A549 (cell line): ENCODE results near the gene EPB41L2. TPM values are rescaled to one million over a fixed set of nuclear protein-coding genes. Genes with fewer than 3 reads are reported as not detected.
A peak's percentile ranks its signal among the peaks of the same experiment; 100 is the strongest.

Experiments used
- ATAC-seq, 2 experiments: fragments of 200-7000 bp in 1 of 2; fragments of >200 bp in 1 of 2; cut with Nextera tagmentation in 1 of 2; cut with Tn5 transposase in 1 of 2; 3 replicates each; pipeline versions ENCODE4 v1.8.0 to v1.9.1; 2018 to 2020; ENCODE audit warnings: mild to moderate bottlenecking in 1 of 2, moderate library complexity in 1 of 2
- CTCF ChIA-PET: fragments of 300-600 bp; sonication (Branson Sonifier 250); formaldehyde crosslinking; extraction: SDS; loops from one replicate; lab custom pipeline; 2021; ENCODE audit warnings: antibody characterized with exemption, inconsistent platforms; lab: Yijun Ruan, JAX
- POLR2A ChIA-PET: fragments of 350-600 bp; formaldehyde crosslinking; extraction: SDS; loops from one replicate; lab custom pipeline; 2021; ENCODE audit warnings: antibody characterized with exemption, inconsistent platforms; lab: Yijun Ruan, JAX
- DNase-seq, 2 experiments: peaks; one replicate each; pipeline versions ENCODE4 v3.0.0 to v3.0.0-alpha.2; 2011 to 2016; ENCODE audit warnings: low read depth in 1 of 2, low spot score in 1 of 2
- FAIRE-seq: peaks from 2 replicates; lab custom pipeline; 2011; peaks lifted over from hg19 to GRCh38; lab: Jason Lieb, UNC
- H3K27ac ChIP-seq, 2 experiments: fragments of >200 bp; sonication (Bioruptor Twin); formaldehyde crosslinking; 3 replicates each; pipeline ENCODE4 v1.5.1; 2016 to 2017
- H3K4me1 ChIP-seq: fragments of >200 bp; sonication (Bioruptor Twin); formaldehyde crosslinking; 3 replicates; pipeline ENCODE4 v1.6.1; 2016
- H3K4me2 ChIP-seq: fragments of >200 bp; sonication (Bioruptor Twin); formaldehyde crosslinking; 3 replicates; pipeline ENCODE4 v1.6.1; 2016
- H3K4me3 ChIP-seq: fragments of >200 bp; sonication (Bioruptor Twin); formaldehyde crosslinking; 3 replicates; pipeline ENCODE4 v1.5.1; 2016
- H3K9me3 ChIP-seq: fragments of >200 bp; sonication (Bioruptor Twin); formaldehyde crosslinking; 3 replicates; pipeline ENCODE4 v1.6.1; 2016
- BCL3 ChIP-seq: fragments of >200 bp; sonication (Bioruptor Twin); formaldehyde crosslinking; IDR thresholded peaks from 3 replicates; pipeline ENCODE4 v1.6.1; 2016
- CEBPB ChIP-seq, 2 experiments: fragments of >200 bp in 1 of 2; sonication (Bioruptor Twin) in 1 of 2; formaldehyde crosslinking in 1 of 2; IDR thresholded peaks; 2 replicates each; pipeline ENCODE4 v1.6.1; 2012 to 2016
- E2F6 ChIP-seq: IDR thresholded peaks from 2 replicates; pipeline ENCODE4 v1.6.1; 2012; ENCODE audit warnings: low read depth, borderline replicate concordance
- HMGXB4 ChIP-seq: fragments of 250-450 bp; sonication (Bioruptor Pico); IDR thresholded peaks from 2 replicates; pipeline ENCODE4 v1.5.0; 2021; ENCODE audit warnings: mild to moderate bottlenecking, moderate library complexity, borderline replicate concordance
- POLR2AphosphoS2 ChIP-seq: conservative IDR thresholded peaks from 2 replicates; pipeline ENCODE4 v1.6.1; 2012; ENCODE audit warnings: low read length, improper control_type of control experiment, inconsistent platforms
- WGBS: methylation state at CpG from one replicate; pipeline ENCODE4 v1.1.6; 2017; ENCODE audit errors: missing lambda C conversion rate; 5-methylcytosine and 5-hydroxymethylcytosine counted together
- polyA plus RNA-seq, 4 experiments: library from polyadenylated mRNA; depleted of rRNA in 3 of 4; stranded (reverse); fragments of >200 nt; fragmentation: RNase III in 1 of 4; extraction: RNeasy Plus Mini Kit Qiagen cat#74134 plus additional on column Dnase treatment in 1 of 4; gene quantifications; 2 replicates in 3 of 4; 3 replicates in 1 of 4; pipeline ENCODE4 v1.2.3, GENCODE V29; 2011 to 2017
- TF ChIP-seq, protein P1 (sequence below): fragments of >200 bp; sonication (Bioruptor Twin); formaldehyde crosslinking; IDR thresholded peaks from 3 replicates; pipeline ENCODE4 v1.5.1; 2016

EPB41L2 gene
- polyA plus RNA-seq, 2 of the 4 experiments (the other 2 are of a cell fraction) = 42.9 to 50.3 TPM

- Histone ChIP-seq H3K27ac (peak overlapping the region; percentile 29 to 31; a peak in 2 of 6 replicates), H3K4me1 (peaks cover 23% of the 10 kb centered on the region), H3K9me3 (no peaks in the 10 kb centered on the region), H3K4me3 (no peak overlapping the region), H3K4me2 (peak overlapping the region; percentile 64)
- DNase-seq = peak in 1 of 2 experiments; percentile 9
- peak in 1 of 2 experiments; percentile 60; a peak in 3 of 6 replicates for ATAC-seq
- CTCF ChIA-PET = interaction anchor here (1.5 kb wide), 1 partner anchor 43 kb away, joined by 3 read pairs; no protein-coding TSS in a partner anchor
- POLR2A ChIA-PET = no interaction called here
- FAIRE-seq = no peak
- WGBS = 49% methylated on average over 8 of the region's 8 CpGs
- no peak for TF ChIP-seq BCL3
- 0 out of 4 replicates have a peak, but pooled peaks of 1 of the 2 experiments have one; percentile 8 for TF ChIP-seq CEBPB (IDR thresholded peaks at IDR 0.05)
Measured at GRCh38 chr6:130969791-130970491, 93.1 kb downstream of the EPB41L2 start.

DNA sequence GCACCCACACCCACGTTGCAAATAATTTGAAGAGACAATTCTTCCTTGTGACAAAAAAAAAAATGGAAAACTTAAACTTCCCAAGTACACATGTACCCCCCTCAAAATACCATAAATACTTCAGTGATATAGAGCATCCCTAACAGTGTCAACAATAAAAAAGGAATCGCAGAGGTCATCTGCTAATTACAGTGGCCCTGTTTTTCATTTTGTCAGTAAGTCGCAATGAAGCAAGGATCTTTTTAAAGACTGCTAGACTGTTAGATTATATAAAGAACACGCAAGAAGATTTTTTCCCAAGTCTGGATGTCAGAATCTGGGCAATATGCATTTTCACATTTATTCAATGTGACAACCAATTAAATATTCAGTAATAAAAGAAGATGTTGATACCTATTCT is 93.9 kb downstream of the EPB41L2 start:
- no peak overlapping the region for H3K27ac ChIP-seq
- no peak for FAIRE-seq
- CTCF ChIA-PET = interaction anchor here (1.5 kb wide), 1 partner anchor 42 kb away, joined by 3 read pairs; no protein-coding TSS in a partner anchor
- DNase-seq = no peak
- TF ChIP-seq E2F6 = no peak
- no peak for TF ChIP-seq HMGXB4 (CRISPR knock-in tag)
- TF ChIP-seq, protein P1, sequence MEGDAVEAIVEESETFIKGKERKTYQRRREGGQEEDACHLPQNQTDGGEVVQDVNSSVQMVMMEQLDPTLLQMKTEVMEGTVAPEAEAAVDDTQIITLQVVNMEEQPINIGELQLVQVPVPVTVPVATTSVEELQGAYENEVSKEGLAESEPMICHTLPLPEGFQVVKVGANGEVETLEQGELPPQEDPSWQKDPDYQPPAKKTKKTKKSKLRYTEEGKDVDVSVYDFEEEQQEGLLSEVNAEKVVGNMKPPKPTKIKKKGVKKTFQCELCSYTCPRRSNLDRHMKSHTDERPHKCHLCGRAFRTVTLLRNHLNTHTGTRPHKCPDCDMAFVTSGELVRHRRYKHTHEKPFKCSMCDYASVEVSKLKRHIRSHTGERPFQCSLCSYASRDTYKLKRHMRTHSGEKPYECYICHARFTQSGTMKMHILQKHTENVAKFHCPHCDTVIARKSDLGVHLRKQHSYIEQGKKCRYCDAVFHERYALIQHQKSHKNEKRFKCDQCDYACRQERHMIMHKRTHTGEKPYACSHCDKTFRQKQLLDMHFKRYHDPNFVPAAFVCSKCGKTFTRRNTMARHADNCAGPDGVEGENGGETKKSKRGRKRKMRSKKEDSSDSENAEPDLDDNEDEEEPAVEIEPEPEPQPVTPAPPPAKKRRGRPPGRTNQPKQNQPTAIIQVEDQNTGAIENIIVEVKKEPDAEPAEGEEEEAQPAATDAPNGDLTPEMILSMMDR = no peak
- POLR2A ChIA-PET = no interaction called here
- no peak for ATAC-seq
- H3K4me1 ChIP-seq = peaks cover 23% of the 10 kb centered on the region
- peak overlapping the region; percentile 64; the same call in 1 of the 3 replicates for H3K4me2 ChIP-seq
- no peaks in the 10 kb centered on the region for H3K9me3 ChIP-seq
- no peak overlapping the region for H3K4me3 ChIP-seq
- WGBS = 94% methylated on average over 4 of the region's 4 CpGs

- Histone ChIP-seq H3K4me1 (peaks cover 20% of the 10 kb centered on the region), H3K27ac (no peak overlapping the region), H3K4me2 (no peak overlapping the region)
- ATAC-seq (no peak), FAIRE-seq (no peak)
- ChIA-PET CTCF (no interaction called here), POLR2A (no interaction called here)
- WGBS = 89% methylated on average over 4 of the region's 4 CpGs
- TF ChIP-seq E2F6 (no peak), POLR2AphosphoS2 (no peak)
- TF ChIP-seq, all 56 proteins: peak for 0
- no peak for DNase-seq
- Histone ChIP-seq H3K9me3 (no peaks in the 10 kb centered on the region), H3K4me3 (no peak overlapping the region)
Measured at GRCh38 chr6:130968476-130968875, 94.6 kb downstream of the EPB41L2 start.
